Mesangial cell (primary cell): ENCODE measurements around the gene HEPH. TPM values are rescaled to one million over a fixed set of nuclear protein-coding genes. Genes with fewer than 3 reads are reported as not detected.

ENCODE experiments used
- total RNA-seq: library from RNA; depleted of rRNA; stranded (reverse); fragments of >200 nt; gene quantifications from 2 replicates; pipeline ENCODE4 v1.2.3, GENCODE V29; 2015

HEPH gene, protein sequence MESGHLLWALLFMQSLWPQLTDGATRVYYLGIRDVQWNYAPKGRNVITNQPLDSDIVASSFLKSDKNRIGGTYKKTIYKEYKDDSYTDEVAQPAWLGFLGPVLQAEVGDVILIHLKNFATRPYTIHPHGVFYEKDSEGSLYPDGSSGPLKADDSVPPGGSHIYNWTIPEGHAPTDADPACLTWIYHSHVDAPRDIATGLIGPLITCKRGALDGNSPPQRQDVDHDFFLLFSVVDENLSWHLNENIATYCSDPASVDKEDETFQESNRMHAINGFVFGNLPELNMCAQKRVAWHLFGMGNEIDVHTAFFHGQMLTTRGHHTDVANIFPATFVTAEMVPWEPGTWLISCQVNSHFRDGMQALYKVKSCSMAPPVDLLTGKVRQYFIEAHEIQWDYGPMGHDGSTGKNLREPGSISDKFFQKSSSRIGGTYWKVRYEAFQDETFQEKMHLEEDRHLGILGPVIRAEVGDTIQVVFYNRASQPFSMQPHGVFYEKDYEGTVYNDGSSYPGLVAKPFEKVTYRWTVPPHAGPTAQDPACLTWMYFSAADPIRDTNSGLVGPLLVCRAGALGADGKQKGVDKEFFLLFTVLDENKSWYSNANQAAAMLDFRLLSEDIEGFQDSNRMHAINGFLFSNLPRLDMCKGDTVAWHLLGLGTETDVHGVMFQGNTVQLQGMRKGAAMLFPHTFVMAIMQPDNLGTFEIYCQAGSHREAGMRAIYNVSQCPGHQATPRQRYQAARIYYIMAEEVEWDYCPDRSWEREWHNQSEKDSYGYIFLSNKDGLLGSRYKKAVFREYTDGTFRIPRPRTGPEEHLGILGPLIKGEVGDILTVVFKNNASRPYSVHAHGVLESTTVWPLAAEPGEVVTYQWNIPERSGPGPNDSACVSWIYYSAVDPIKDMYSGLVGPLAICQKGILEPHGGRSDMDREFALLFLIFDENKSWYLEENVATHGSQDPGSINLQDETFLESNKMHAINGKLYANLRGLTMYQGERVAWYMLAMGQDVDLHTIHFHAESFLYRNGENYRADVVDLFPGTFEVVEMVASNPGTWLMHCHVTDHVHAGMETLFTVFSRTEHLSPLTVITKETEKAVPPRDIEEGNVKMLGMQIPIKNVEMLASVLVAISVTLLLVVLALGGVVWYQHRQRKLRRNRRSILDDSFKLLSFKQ
- total RNA-seq, result 1.8 and 6.1 TPM in 2 replicates

DNA sequence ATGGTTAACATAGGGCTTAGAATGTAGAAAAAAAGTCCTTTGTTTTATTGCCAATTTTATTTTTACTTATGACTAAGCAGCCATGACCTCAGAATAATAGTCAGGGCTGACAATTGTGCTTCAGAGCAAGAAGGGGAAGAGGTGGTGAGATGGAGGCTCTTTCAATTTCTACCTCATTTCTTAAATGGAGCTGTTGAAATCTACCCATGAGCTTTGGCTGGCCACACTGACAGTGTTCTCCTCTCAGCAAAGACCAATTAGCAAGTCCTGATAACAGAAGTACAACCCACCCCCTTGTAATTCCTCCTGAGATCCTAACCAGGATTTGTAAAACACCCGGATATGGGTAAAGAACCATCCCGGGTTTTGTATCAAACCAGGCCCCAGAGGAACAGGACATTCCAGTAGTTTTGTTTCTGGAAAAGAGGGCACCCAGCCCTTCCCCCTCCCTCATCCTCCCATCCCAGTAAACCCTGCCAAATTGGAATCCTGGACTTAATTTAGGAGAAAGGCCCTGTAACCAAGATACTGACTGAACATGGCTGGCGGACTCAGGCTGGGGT is at the start of gene HEPH:
HEPH (plus strand) TSS at position 399 of the 563 bp plus-strand sequence. CDS start 6,324 bp downstream, outside the sequence.

Other genes starting within 250 kb of the HEPH start
- not detected in 2 replicates for gene VSIG4, start 124.2 kb upstream of the HEPH start, total RNA-seq